Measurements from ENCODE around the gene UCHL3.

Gene UCHL3

GRCh38 chr13:75618308-75618707, 68.7 kb downstream of the UCHL3 start:
- no peak overlapping the region for H3K4me3 ChIP-seq (ENCODE audit: low read depth, low read length)
- no peak for TF ChIP-seq CTCF (IDR thresholded peaks at IDR 0.05; ENCODE audit: insufficient read depth, low read depth, low read length, missing control alignments)
- DNase-seq (ENCODE audit: low read depth) = no peak

- DNase-seq (ENCODE audit: low read depth) = no peak
- TF ChIP-seq CTCF (IDR thresholded peaks at IDR 0.05; ENCODE audit: insufficient read depth, low read depth, low read length, missing control alignments) = no peak
- H3K4me3 ChIP-seq (ENCODE audit: low read depth, low read length) = no peak overlapping the region
Observed at GRCh38 chr13:75620020-75620419, 70.4 kb downstream of the UCHL3 start.

- no peak for TF ChIP-seq CTCF (IDR thresholded peaks at IDR 0.05; ENCODE audit: insufficient read depth, low read depth, low read length, missing control alignments)
- no peak for DNase-seq (ENCODE audit: low read depth)
- H3K4me3 ChIP-seq (ENCODE audit: low read depth, low read length) = no peak overlapping the region
Observed at GRCh38 chr13:75621147-75621546, 71.6 kb downstream of the UCHL3 start.

GRCh38 chr13:75628801-75629200, 79.2 kb downstream of the UCHL3 start:
- TF ChIP-seq CTCF (IDR thresholded peaks at IDR 0.05; ENCODE audit: insufficient read depth, low read depth, low read length, missing control alignments) = no peak
- no peak for DNase-seq (ENCODE audit: low read depth)
- H3K4me3 ChIP-seq (ENCODE audit: low read depth, low read length) = no peak overlapping the region

GRCh38 chr13:75633285-75633684, 83.7 kb downstream of the UCHL3 start:
- DNase-seq (ENCODE audit: low read depth) = no peak
- no peak for TF ChIP-seq CTCF (IDR thresholded peaks at IDR 0.05; ENCODE audit: insufficient read depth, low read depth, low read length, missing control alignments)
- H3K4me3 ChIP-seq (ENCODE audit: low read depth, low read length) = no peak overlapping the region

- DNase-seq (ENCODE audit: low read depth) = peak; percentile 12
- no peak for TF ChIP-seq CTCF (IDR thresholded peaks at IDR 0.05; ENCODE audit: insufficient read depth, low read depth, low read length, missing control alignments)
- H3K4me3 ChIP-seq (ENCODE audit: low read depth, low read length) = peak overlapping the region; percentile 79; the same call in 1 of the 2 replicates
Observed at GRCh38 chr13:75635101-75635827, 85.7 kb downstream of the UCHL3 start.
